ENCODE measurements around the gene SYT17. TPM values are rescaled to one million over a fixed set of nuclear protein-coding genes. Genes with fewer than 3 reads are reported as not detected.

SYT17 gene
- total RNA-seq, 1 experiment from 2014 or later = 4.2 TPM

GRCh38 chr16:19307587-19308241 lies 139.7 kb downstream of the SYT17 start:
- intact Hi-C loops (cut with micrococcal nuclease; ENCODE audit: unreplicated experiment) = no loop called here
- Histone ChIP-seq H3K4me3 (ENCODE audit: low read depth, low read length) (no peak overlapping the region), H3K36me3 (ENCODE audit: control insufficient read depth, insufficient read depth, low read length) (no peaks in the 10 kb centered on the region), H3K4me1 (no peaks in the 10 kb centered on the region), H3K27me3 (replicated peaks; ENCODE audit: control insufficient read depth, insufficient read depth, low read length) (no peaks in the 10 kb centered on the region), H3K9me3 (no peaks in the 10 kb centered on the region)
- Mint-ChIP-seq H3K9me3 (ENCODE audit: unreplicated experiment) (peaks cover under 1% of the 10 kb centered on the region), H3K4me3 (ENCODE audit: unreplicated experiment) (no peak overlapping the region), H3K27me3 (ENCODE audit: insufficient read depth, unreplicated experiment) (peaks cover 4% of the 10 kb centered on the region), H3K27ac (ENCODE audit: unreplicated experiment) (no peak overlapping the region), H3K4me1 (ENCODE audit: low read depth, unreplicated experiment) (no peaks in the 10 kb centered on the region), H3K36me3 (ENCODE audit: insufficient read depth, unreplicated experiment) (peaks cover 6% of the 10 kb centered on the region)
- ChIA-PET POLR2A (no interaction called here), CTCF (no interaction called here)
- TF ChIP-seq CTCF (IDR thresholded peaks at IDR 0.05; ENCODE audit: insufficient read depth in 1 of 2, low read depth in 1 of 2, low read length in 1 of 2, severe bottlenecking in 1 of 2, unreplicated experiment in 1 of 2) = no peak
- peak in 1 of 2 experiments; percentile 57 for DNase-seq
- no TSS peak for BruUV-seq (replicated peaks)

- POLR2A ChIA-PET = no interaction called here
- no TSS peak for BruUV-seq (replicated peaks)
- no peaks in the 10 kb centered on the region for H3K4me1 Mint-ChIP-seq (ENCODE audit: low read depth, unreplicated experiment)
- no peak for DNase-seq
- Histone ChIP-seq H3K9me3 (no peaks in the 10 kb centered on the region), H3K36me3 (ENCODE audit: control insufficient read depth, insufficient read depth, low read length) (no peaks in the 10 kb centered on the region), H3K27me3 (replicated peaks; ENCODE audit: control insufficient read depth, insufficient read depth, low read length) (no peaks in the 10 kb centered on the region), H3K4me3 (ENCODE audit: low read depth, low read length) (no peak overlapping the region), H3K4me1 (no peaks in the 10 kb centered on the region)
- no peak overlapping the region for H3K4me3 Mint-ChIP-seq (ENCODE audit: unreplicated experiment)
- peaks cover 6% of the 10 kb centered on the region for H3K36me3 Mint-ChIP-seq (ENCODE audit: insufficient read depth, unreplicated experiment)
- H3K9me3 Mint-ChIP-seq (ENCODE audit: unreplicated experiment) = peaks cover 7% of the 10 kb centered on the region
- intact Hi-C loops (cut with micrococcal nuclease; ENCODE audit: unreplicated experiment) = no loop called here
- H3K27ac Mint-ChIP-seq (ENCODE audit: unreplicated experiment) = no peak overlapping the region
- no peak for TF ChIP-seq CTCF (IDR thresholded peaks at IDR 0.05; ENCODE audit: insufficient read depth in 1 of 2, low read depth in 1 of 2, low read length in 1 of 2, severe bottlenecking in 1 of 2, unreplicated experiment in 1 of 2)
- H3K27me3 Mint-ChIP-seq (ENCODE audit: insufficient read depth, unreplicated experiment) = no peaks in the 10 kb centered on the region
- CTCF ChIA-PET = no interaction called here
Measured at GRCh38 chr16:19308392-19308791, 140.4 kb downstream of the SYT17 start.

GRCh38 chr16:19309178-19309577 lies 141.1 kb downstream of the SYT17 start:
- no peak overlapping the region for H3K4me3 Mint-ChIP-seq (ENCODE audit: unreplicated experiment)
- no peak overlapping the region for H3K4me3 ChIP-seq (ENCODE audit: low read depth, low read length)
- peaks cover 8% of the 10 kb centered on the region for H3K9me3 Mint-ChIP-seq (ENCODE audit: unreplicated experiment)
- H3K27me3 Mint-ChIP-seq (ENCODE audit: insufficient read depth, unreplicated experiment) = no peaks in the 10 kb centered on the region
- H3K27me3 ChIP-seq (replicated peaks; ENCODE audit: control insufficient read depth, insufficient read depth, low read length) = no peaks in the 10 kb centered on the region
- ChIA-PET CTCF (no interaction called here), POLR2A (no interaction called here)
- no peaks in the 10 kb centered on the region for H3K4me1 Mint-ChIP-seq (ENCODE audit: low read depth, unreplicated experiment)
- peaks cover 6% of the 10 kb centered on the region for H3K36me3 Mint-ChIP-seq (ENCODE audit: insufficient read depth, unreplicated experiment)
- intact Hi-C loops (cut with micrococcal nuclease; ENCODE audit: unreplicated experiment) = no loop called here
- H3K27ac Mint-ChIP-seq (ENCODE audit: unreplicated experiment) = no peak overlapping the region
- TF ChIP-seq CTCF (IDR thresholded peaks at IDR 0.05; ENCODE audit: insufficient read depth in 1 of 2, low read depth in 1 of 2, low read length in 1 of 2, severe bottlenecking in 1 of 2, unreplicated experiment in 1 of 2) = no peak
- no peak for DNase-seq
- H3K4me1 ChIP-seq = no peaks in the 10 kb centered on the region
- no peaks in the 10 kb centered on the region for H3K9me3 ChIP-seq
- no peaks in the 10 kb centered on the region for H3K36me3 ChIP-seq (ENCODE audit: control insufficient read depth, insufficient read depth, low read length)
- BruUV-seq (replicated peaks) = no TSS peak
